Measurements from ENCODE around the gene MAP2K6. TPM values are rescaled to one million over a fixed set of nuclear protein-coding genes. Genes with fewer than 3 reads are reported as not detected.
"Not testable (repeated sequence)": the region's sequence is repeated elsewhere in the genome, so short reads cannot be mapped to it uniquely, and the experiment has no call there.

MAP2K6 gene
- total RNA-seq, 1 donor from 2014 or later: 101 TPM

DNA sequence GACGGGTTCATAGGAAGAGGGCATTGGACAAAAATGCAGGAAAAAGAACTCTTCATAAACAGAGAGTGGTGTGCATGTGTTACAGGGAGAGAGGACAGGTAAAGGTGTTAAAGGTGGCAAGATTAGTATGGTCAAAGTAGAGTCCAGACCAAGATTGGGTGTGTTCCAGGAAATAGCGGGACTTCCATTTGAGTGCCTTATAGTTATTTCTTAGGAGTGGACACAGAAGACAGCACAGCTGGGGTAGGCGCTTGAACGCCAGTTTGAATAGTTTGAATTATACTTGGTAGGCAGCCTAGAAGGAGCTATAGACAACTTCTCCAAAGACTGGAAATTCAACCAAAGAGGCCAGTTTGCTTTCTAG is 63.4 kb downstream of the MAP2K6 start:
- Histone ChIP-seq H3F3A (ENCODE audit: low read depth) (peaks cover 21% of the 10 kb centered on the region), H3K9me3 (ENCODE audit: low read depth) (no peaks in the 10 kb centered on the region)
- TF ChIP-seq EZH2phosphoT487 (IDR thresholded peaks at IDR 0.05) (no peak), CTCF (IDR thresholded peaks at IDR 0.05) (no peak), EZH2 (IDR thresholded peaks at IDR 0.05) (no peak)

DNA sequence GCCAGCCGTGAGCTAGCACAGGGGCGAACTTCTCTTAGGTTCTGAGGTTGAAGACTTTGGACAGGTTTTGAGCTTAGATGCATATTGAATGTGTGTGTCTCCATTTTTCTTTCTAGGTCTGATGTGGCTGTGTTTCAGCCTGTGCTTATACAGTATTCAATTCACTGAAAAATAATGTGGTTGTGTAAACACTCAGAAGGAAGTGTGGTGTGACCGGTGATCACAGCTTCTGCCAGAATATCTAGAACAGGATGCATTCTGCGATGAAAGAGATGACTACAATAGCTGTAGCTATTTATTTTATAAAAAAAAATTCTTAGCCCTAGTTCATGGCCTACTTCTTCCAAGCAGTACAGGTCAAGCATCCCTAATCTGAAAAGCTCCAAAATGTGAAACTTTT is 64.4 kb downstream of the MAP2K6 start:
- no peak overlapping the region for H2AFZ ChIP-seq (replicated peaks)
- H4K20me1 ChIP-seq (ENCODE audit: low read depth): peaks cover 35% of the 10 kb centered on the region
- H3K4me3 ChIP-seq: no peak overlapping the region
- H3K9me3 ChIP-seq (ENCODE audit: low read depth): no peaks in the 10 kb centered on the region
- H3K27me3 ChIP-seq: no peaks in the 10 kb centered on the region
- no peaks in the 10 kb centered on the region for H3K27me3 Mint-ChIP-seq (ENCODE audit: insufficient read depth, low read depth)
- H3K4me3 Mint-ChIP-seq: no peak overlapping the region
- peaks cover 87% of the 10 kb centered on the region for H3K79me2 ChIP-seq (ENCODE audit: low read depth)
- peaks cover 2% of the 10 kb centered on the region for H3K36me3 ChIP-seq
- H3K4me2 ChIP-seq: no peak overlapping the region
- H3K9ac ChIP-seq: no peak overlapping the region
- TF ChIP-seq CTCF (IDR thresholded peaks at IDR 0.05) (no peak), EZH2phosphoT487 (IDR thresholded peaks at IDR 0.05) (no peak), EZH2 (IDR thresholded peaks at IDR 0.05) (no peak)
- H3K27ac Mint-ChIP-seq: no peak overlapping the region
- H3K4me1 ChIP-seq: peaks cover 14% of the 10 kb centered on the region
- H3F3A ChIP-seq (ENCODE audit: low read depth): peaks cover 11% of the 10 kb centered on the region
- H3K4me1 Mint-ChIP-seq: peaks cover 6% of the 10 kb centered on the region
- DNase-seq (ENCODE audit: low spot score): no peak
- H3K27ac ChIP-seq: no peak overlapping the region
- peaks cover 2% of the 10 kb centered on the region for H3K9me3 Mint-ChIP-seq
- H3K36me3 Mint-ChIP-seq: peaks cover 15% of the 10 kb centered on the region

More for the DNA sequence above, 63.4 kb downstream of the MAP2K6 start:
- Histone ChIP-seq H3K36me3 (peaks cover 2% of the 10 kb centered on the region), H3K4me2 (no peak overlapping the region), H4K20me1 (ENCODE audit: low read depth) (peaks cover 36% of the 10 kb centered on the region), H3K27ac (no peak overlapping the region), H3K9ac (no peak overlapping the region), H2AFZ (replicated peaks) (no peak overlapping the region), H3K79me2 (ENCODE audit: low read depth) (peaks cover 87% of the 10 kb centered on the region), H3K4me3 (no peak overlapping the region), H3K4me1 (peaks cover 25% of the 10 kb centered on the region), H3K27me3 (no peaks in the 10 kb centered on the region)
- Mint-ChIP-seq H3K27me3 (ENCODE audit: insufficient read depth, low read depth) (no peaks in the 10 kb centered on the region), H3K9me3 (peaks cover 4% of the 10 kb centered on the region), H3K27ac (no peak overlapping the region), H3K4me3 (no peak overlapping the region), H3K4me1 (peaks cover 10% of the 10 kb centered on the region), H3K36me3 (peaks cover 18% of the 10 kb centered on the region)
- DNase-seq (ENCODE audit: low spot score): no peak

- H3K9ac ChIP-seq; H3K4me1 Mint-ChIP-seq; H3K4me2 ChIP-seq; H3K9me3 Mint-ChIP-seq; H3K27ac Mint-ChIP-seq; H3K27ac ChIP-seq; H3K27me3 ChIP-seq; H3K27me3 Mint-ChIP-seq (ENCODE audit: insufficient read depth, low read depth); DNase-seq (ENCODE audit: low spot score); H3K4me3 Mint-ChIP-seq; H3F3A ChIP-seq (ENCODE audit: low read depth); H3K9me3 ChIP-seq (ENCODE audit: low read depth); H3K4me1 ChIP-seq; H2AFZ ChIP-seq (replicated peaks); H3K4me3 ChIP-seq; H3K36me3 ChIP-seq: not testable (repeated sequence)
- peaks cover 32% of the 10 kb centered on the region for H4K20me1 ChIP-seq (ENCODE audit: low read depth)
- peaks cover 15% of the 10 kb centered on the region for H3K36me3 Mint-ChIP-seq
- H3K79me2 ChIP-seq (ENCODE audit: low read depth): peaks cover 95% of the 10 kb centered on the region
These were observed 65.3 kb downstream of the MAP2K6 start for GRCh38 chr17:69479756-69480155.

DNA sequence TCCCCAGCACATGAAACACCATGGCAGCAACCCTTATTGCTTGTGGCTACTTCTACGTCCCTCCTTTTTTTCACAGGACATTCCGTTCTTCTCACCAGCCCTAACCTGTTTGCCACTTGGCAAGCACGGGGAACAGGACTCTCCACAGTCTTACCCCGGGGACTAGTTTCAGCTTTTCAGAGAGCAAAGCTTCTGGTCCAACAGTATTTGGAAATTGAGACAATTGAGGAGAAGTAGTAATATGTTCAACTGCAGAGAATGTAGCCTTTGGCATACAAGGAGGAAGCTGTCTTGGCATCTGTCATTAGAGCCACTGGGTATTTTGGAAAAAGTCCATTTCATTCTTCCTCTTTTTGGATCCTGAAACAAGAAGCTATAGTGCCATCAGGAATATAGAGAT is 65.7 kb downstream of the MAP2K6 start:
- Histone ChIP-seq H4K20me1 (ENCODE audit: low read depth) (peaks cover 35% of the 10 kb centered on the region), H3K9ac (no peak overlapping the region), H3K9me3 (ENCODE audit: low read depth) (no peaks in the 10 kb centered on the region), H3K4me3 (no peak overlapping the region), H3F3A (ENCODE audit: low read depth) (no peaks in the 10 kb centered on the region), H3K79me2 (ENCODE audit: low read depth) (peaks cover 98% of the 10 kb centered on the region), H3K4me1 (peaks cover 6% of the 10 kb centered on the region), H3K36me3 (peaks cover 2% of the 10 kb centered on the region), H2AFZ (replicated peaks) (no peak overlapping the region), H3K4me2 (no peak overlapping the region), H3K27ac (no peak overlapping the region), H3K27me3 (no peaks in the 10 kb centered on the region)
- Mint-ChIP-seq H3K27me3 (ENCODE audit: insufficient read depth, low read depth) (no peaks in the 10 kb centered on the region), H3K4me1 (no peaks in the 10 kb centered on the region), H3K36me3 (peaks cover 15% of the 10 kb centered on the region), H3K27ac (no peak overlapping the region), H3K9me3 (peaks cover 2% of the 10 kb centered on the region), H3K4me3 (no peak overlapping the region)
- no peak for DNase-seq (ENCODE audit: low spot score)
- TF ChIP-seq EZH2phosphoT487 (IDR thresholded peaks at IDR 0.05) (no peak), EZH2 (IDR thresholded peaks at IDR 0.05) (no peak), CTCF (IDR thresholded peaks at IDR 0.05) (no peak)
